NCI-H524 (cell line): ENCODE measurements around the gene BABAM2.
"Not testable (repeated sequence)": the region's sequence is repeated elsewhere in the genome, so short reads cannot be mapped to it uniquely, and the experiment has no call there.

Source experiments
- DNase-seq, 2 experiments: peaks; one replicate each; lab custom pipeline; 2025; lab: John Stamatoyannopoulos, UW

BABAM2 gene

DNA sequence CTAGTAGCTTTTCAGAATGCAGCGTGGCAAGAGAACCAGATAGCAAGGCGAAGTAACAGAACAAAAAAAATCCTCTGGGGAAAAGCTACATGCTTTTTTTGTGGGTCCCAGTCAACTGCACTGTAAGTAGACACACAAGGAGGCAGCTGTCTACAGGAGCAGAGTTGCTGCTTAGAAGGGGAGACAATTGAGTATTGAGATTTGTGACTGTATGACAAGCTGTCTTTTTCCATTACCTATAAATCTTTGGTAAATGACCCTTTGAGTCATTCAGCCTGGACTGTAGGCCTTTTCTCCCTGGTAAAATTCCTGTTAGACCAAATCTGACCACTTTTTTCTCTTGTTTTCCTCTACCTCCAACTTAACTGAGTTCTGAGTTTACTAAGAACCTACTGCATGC, 358.0 kb downstream of the BABAM2 start:
- DNase-seq, result no peak

GRCh38 chr2:28250006-28250405, 359.5 kb downstream of the BABAM2 start:
- DNase-seq, result no peak

DNA sequence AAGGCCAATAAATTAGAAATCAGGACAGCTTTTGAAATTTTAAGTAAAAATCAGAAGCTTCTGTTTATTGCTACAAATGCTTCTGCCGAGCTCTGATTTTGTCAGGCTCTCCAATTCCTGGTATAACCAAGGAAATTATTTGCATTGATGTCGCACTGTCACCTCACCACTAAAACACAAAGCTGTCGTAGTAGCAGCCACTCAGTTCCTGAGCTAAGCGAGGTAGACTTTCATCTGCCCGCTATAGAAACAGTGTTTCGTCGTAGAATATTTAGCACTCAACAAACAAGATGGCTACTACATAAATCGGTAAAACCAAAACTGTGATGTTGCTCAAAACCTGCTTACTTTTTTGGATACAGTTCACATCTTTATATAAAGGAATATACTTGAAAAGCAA, 360.8 kb downstream of the BABAM2 start:
- DNase-seq, result no peak

DNA sequence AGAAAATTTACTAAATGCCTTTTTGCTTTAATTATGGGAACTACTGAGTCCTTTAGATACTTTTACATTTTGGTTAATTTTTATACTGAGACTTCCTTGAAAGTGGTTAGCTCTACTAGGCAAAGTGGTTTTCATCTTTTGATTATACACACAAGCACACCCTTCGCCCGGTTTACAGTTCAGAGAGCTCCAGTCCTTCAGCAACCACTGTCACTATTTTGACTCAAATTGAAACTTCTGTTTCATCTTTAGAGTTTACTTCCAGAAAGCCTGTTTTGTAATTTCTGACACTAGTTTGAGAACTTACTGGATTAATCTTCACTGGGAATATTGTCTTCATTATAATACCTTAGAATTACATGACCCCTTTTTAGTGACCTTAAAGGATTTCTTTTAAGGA, 361.8 kb downstream of the BABAM2 start:
- DNase-seq, result no peak

DNA sequence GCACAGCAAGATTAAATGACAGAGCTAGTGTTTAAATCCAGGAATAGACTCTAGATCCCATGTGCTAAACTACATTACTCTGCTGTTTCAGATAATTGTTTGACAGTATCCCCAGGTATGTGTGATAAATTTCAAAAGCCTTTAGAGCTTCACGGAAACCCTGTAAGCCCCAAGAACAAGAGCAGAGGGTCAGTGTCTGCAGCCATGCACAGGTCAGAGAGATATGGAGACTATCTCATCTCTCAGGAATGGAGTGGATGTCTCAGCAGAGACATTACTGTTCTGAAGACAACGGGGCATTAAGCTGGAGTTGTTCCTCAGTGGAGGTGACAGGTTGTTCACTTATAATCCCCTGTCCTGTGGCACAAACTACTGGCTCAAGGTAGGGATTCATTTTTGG, 363.0 kb downstream of the BABAM2 start:
- DNase-seq, result no peak

- DNase-seq, result not testable (repeated sequence)
Observed at GRCh38 chr2:28255231-28255630, 364.7 kb downstream of the BABAM2 start.

GRCh38 chr2:28257182-28257581, 366.7 kb downstream of the BABAM2 start:
- DNase-seq, result no peak

- not testable (repeated sequence) for DNase-seq
Observed at GRCh38 chr2:28259226-28259625, 368.7 kb downstream of the BABAM2 start.

DNA sequence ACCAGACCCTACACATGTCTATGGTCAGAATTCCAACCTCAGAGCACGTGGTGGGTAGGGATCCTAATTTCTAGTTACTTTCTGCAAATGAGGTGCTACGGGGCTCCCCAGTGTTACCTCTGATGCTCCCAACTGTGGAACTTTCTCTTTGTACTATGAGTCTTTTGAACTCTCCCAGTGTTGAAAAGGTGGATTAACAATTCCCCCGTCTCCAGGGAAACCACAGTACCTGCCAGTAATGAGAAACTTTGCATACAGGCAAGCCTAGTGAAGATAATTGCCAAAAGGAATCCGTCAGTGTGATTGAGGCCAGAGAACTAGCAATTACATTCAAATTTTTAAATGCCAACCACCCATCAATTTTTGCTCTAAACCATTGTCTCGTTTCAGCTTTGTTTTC, 373.2 kb downstream of the BABAM2 start:
- DNase-seq, result no peak

DNA sequence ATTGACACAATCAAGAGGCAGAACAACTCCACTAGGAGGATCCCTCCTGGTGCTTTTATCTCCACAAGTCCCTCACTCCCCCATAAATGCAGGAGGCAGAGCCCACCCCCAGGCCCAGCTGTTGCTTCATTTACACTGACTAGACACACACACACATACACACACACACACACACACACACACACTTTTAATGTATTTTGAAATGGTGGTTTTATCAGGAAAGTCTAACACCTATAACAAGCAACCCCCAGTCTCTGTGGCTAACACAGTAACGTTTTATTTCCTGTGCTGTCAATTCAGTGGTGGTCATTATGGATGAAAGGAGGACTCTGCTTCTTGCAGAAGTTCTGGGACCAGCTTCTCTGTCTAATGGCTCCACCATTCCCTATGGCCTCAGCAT, 376.8 kb downstream of the BABAM2 start:
- DNase-seq, result no peak

DNA sequence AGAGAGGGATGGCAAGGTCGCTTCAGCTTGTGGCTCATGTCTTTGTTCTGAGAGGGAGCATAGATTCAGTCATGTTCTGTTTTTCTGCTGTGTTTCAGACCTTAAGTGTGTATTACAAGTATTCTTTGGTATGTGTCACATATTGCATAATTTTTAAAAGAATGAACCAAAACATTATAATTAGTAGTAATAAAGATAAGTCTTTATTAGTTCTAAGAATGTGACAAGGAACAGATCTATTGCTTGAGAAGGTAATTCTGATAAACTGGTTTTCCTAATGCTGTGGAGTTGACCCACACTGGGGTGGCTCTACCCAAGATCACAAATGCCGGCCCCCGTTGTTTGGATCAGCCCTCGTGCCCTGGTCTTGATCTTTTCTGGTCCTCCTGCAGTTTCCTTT, 377.9 kb downstream of the BABAM2 start:
- no peak for DNase-seq

DNA sequence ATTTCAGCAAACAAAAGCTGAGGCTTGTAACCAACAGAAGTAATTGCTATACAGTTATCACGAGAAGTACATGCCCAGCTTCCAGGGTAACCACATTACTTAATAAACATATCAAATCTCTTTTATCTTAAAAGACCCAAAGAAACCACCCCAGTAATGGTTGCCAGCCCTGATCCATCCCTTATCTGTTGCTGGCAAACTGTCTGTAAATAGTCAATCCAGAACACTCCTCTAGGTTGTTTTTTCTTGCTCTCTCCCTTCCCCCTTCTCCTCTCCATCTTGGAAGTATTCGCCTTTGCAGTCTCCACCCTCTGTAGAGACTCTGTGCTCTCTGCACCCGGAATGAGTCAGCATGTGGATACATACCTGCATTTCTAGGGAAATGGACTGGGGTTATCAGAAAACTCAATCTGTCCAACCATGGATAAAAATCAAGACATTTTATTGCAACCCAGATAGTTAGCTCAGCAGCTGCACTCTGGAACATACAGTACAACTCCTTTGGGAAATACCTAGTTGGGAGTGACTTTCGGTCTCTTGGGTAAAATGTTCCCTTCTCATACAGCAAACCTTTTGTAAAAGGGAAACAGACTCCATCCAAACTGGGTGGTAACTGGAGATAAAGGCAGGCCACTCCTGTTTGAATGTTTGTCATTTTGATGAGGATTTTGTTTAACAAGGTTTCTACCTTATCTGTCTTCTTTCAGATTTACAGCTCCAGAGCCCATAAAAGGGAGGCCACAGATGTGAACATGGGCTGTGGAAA, 378.7 kb downstream of the BABAM2 start:
- DNase-seq, result no peak

GRCh38 chr2:28270456-28271152, 380.1 kb downstream of the BABAM2 start:
- no peak for DNase-seq

- DNase-seq, result no peak
Observed at GRCh38 chr2:28271231-28271918, 380.8 kb downstream of the BABAM2 start.

DNA sequence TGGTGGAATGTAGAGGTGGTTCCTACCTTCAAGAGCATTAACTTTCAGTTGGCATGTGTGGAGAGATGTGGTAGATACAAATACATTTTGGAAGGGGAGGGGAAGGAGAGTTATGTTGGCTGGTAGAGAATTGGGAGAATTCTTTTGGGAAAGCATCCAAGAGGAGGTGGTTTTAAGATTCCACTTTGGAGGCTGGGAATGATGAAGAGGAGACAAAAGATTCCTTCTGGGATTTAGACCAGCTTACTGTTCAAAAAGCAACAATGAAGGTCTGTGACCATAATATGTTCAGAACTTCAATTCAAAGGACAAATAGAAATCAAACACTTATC, 381.4 kb downstream of the BABAM2 start:
- no peak for DNase-seq

- no peak for DNase-seq
Observed at GRCh38 chr2:28273751-28274150, 383.2 kb downstream of the BABAM2 start.

- DNase-seq, result no peak
Observed at GRCh38 chr2:28274911-28275685, 384.6 kb downstream of the BABAM2 start.

GRCh38 chr2:28276076-28276618, 385.6 kb downstream of the BABAM2 start:
- DNase-seq, result no peak

DNA sequence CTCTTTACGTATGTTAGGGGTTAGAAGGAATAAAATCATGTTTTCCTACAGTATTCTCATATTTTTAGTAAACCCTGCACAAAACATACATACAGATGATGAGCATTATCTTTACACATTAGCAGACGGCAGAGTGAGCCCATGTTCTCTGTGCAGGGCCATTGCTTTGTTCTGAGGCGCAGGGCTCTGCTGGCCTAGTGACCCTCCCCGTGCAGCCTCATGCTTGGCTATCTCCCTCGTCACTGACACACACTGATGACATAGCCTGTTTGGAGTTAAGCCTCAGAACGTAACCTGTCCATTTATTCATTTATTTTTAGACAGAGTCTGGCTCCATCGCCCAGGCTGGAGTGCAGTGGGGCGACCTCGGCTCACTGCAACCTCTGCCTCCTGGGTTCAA, 386.3 kb downstream of the BABAM2 start:
- no peak for DNase-seq

DNA sequence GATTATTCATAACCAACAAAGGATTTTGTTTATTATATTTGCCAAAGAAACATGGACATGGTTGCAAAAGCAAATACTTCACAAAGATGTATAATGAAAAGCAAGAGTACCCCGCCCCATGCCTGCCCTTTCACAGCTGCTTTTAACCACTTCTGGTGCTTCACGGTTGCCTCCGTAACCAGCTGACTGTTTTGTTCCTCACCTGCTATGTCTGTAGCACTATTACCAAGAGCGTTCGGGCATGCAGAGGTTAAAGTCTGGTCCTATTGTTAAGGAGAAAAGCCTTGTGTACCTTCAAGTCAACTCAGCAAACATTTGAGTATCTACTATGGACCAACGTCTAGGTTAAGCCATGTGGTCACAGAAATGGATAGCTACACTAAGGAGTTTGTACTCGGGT, 386.9 kb downstream of the BABAM2 start:
- no peak for DNase-seq

GRCh38 chr2:28279371-28279770, 388.8 kb downstream of the BABAM2 start:
- no peak for DNase-seq

DNA sequence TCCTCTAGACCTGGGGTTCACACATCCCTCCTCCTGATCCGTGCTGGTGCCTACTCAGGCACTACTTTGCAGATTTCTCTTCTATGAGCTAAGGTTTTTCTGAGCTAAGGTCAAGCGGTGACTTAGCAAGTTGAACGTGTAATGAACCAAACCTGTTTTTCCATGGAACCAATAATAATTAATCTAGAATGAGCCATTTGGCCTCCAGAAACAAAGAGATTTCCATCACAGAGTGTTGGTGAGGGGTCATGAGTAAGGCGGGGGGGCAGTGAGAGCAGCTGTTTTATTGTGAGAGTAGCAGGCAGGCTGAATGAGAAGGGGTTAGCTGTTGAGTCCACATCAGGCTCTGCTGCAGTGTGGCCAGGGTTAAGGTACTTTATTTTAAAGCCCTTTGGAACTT, 390.1 kb downstream of the BABAM2 start:
- no peak for DNase-seq
